ENCODE data around the gene FYCO1.

Gene FYCO1

GRCh38 chr3:46027021-46027705 lies 31.5 kb upstream of the FYCO1 start, which contains the start of gene XCR1:
TSS of gene XCR1 (minus strand) at chr3:46027483. CDS start at chr3:46021947, 5,536 bp downstream.
- no peaks in the 10 kb centered on the region for H3K4me1 ChIP-seq
- TF ChIP-seq, protein P1, sequence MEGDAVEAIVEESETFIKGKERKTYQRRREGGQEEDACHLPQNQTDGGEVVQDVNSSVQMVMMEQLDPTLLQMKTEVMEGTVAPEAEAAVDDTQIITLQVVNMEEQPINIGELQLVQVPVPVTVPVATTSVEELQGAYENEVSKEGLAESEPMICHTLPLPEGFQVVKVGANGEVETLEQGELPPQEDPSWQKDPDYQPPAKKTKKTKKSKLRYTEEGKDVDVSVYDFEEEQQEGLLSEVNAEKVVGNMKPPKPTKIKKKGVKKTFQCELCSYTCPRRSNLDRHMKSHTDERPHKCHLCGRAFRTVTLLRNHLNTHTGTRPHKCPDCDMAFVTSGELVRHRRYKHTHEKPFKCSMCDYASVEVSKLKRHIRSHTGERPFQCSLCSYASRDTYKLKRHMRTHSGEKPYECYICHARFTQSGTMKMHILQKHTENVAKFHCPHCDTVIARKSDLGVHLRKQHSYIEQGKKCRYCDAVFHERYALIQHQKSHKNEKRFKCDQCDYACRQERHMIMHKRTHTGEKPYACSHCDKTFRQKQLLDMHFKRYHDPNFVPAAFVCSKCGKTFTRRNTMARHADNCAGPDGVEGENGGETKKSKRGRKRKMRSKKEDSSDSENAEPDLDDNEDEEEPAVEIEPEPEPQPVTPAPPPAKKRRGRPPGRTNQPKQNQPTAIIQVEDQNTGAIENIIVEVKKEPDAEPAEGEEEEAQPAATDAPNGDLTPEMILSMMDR (IDR thresholded peaks at IDR 0.05) = no peak
- no peak within 1 kb of the TSS for H3K27ac ChIP-seq
- no peak within 1 kb of the TSS for H3K4me3 ChIP-seq (ENCODE audit: low read depth, low read length)
- H3K36me3 ChIP-seq (ENCODE audit: control insufficient read depth, insufficient read depth, low read length) = no peaks in the 10 kb centered on the region
- H2AFZ ChIP-seq = no peak within 1 kb of the TSS
- no peak within 1 kb of the TSS for H3K4me2 ChIP-seq (ENCODE audit: low read length)
- no peak within 1 kb of the TSS for H3K9ac ChIP-seq
- H3K79me2 ChIP-seq = no peaks in the 10 kb centered on the region
- no peaks in the 10 kb centered on the region for H3K27me3 ChIP-seq (ENCODE audit: control insufficient read depth, insufficient read depth, low read length)
- H3K9me3 ChIP-seq (ENCODE audit: control insufficient read depth, low read length) = no peaks in the 10 kb centered on the region

DNA sequence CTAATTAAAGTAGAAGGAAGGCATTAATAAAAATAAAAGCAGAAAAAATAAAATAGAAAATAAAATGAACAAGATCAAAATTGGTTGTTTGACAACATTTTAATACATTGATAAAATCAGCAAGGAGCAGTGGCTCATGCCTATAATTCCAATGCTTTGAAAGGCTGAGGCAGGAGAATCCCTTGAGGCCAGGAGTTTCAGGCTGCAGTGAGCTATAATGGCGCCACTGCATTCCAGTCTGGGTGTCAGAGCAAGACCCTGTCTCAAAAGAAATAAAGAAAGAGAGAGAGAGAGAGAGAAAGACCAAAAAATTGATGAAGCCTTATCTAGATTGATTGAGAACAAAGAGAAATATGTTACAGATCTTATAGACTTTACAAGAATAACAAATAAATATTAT lies 29.5 kb upstream of the FYCO1 start:
- Histone ChIP-seq H3K4me1 (no peaks in the 10 kb centered on the region), H3K9ac (no peak overlapping the region), H3K27ac (no peak overlapping the region), H3K36me3 (ENCODE audit: control insufficient read depth, insufficient read depth, low read length) (no peaks in the 10 kb centered on the region), H3K79me2 (no peaks in the 10 kb centered on the region), H2AFZ (no peak overlapping the region), H3K4me2 (ENCODE audit: low read length) (no peak overlapping the region), H3K4me3 (ENCODE audit: low read depth, low read length) (no peak overlapping the region), H3K9me3 (ENCODE audit: control insufficient read depth, low read length) (no peaks in the 10 kb centered on the region), H3K27me3 (ENCODE audit: control insufficient read depth, insufficient read depth, low read length) (no peaks in the 10 kb centered on the region)
- TF ChIP-seq, protein P1 (IDR thresholded peaks at IDR 0.05) = no peak

DNA sequence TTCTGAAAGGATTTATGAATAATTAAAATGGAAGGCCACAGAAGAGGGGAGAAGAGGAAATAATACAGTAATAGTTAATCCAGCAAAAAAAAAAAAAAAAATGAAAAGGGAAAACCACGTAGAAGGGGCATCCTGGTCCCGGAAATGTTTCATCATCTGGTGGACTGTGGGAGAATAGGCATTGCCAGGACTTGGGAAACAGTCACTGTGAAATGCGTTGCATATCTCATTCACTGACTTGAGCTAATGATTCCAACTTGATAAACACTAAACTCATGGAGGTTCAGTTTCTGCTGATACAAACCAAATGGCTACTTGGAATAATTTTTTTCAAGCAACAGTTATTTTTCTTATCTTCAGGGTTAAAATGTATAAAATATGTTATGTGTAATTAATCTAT lies 28.5 kb upstream of the FYCO1 start:
- TF ChIP-seq, protein P1 (IDR thresholded peaks at IDR 0.05) = no peak
- no peak overlapping the region for H2AFZ ChIP-seq
- no peaks in the 10 kb centered on the region for H3K4me1 ChIP-seq
- H3K9me3 ChIP-seq (ENCODE audit: control insufficient read depth, low read length) = no peaks in the 10 kb centered on the region
- H3K36me3 ChIP-seq (ENCODE audit: control insufficient read depth, insufficient read depth, low read length) = no peaks in the 10 kb centered on the region
- no peak overlapping the region for H3K4me2 ChIP-seq (ENCODE audit: low read length)
- H3K79me2 ChIP-seq = no peaks in the 10 kb centered on the region
- no peak overlapping the region for H3K27ac ChIP-seq
- no peak overlapping the region for H3K4me3 ChIP-seq (ENCODE audit: low read depth, low read length)
- H3K9ac ChIP-seq = no peak overlapping the region
- H3K27me3 ChIP-seq (ENCODE audit: control insufficient read depth, insufficient read depth, low read length) = no peaks in the 10 kb centered on the region

DNA sequence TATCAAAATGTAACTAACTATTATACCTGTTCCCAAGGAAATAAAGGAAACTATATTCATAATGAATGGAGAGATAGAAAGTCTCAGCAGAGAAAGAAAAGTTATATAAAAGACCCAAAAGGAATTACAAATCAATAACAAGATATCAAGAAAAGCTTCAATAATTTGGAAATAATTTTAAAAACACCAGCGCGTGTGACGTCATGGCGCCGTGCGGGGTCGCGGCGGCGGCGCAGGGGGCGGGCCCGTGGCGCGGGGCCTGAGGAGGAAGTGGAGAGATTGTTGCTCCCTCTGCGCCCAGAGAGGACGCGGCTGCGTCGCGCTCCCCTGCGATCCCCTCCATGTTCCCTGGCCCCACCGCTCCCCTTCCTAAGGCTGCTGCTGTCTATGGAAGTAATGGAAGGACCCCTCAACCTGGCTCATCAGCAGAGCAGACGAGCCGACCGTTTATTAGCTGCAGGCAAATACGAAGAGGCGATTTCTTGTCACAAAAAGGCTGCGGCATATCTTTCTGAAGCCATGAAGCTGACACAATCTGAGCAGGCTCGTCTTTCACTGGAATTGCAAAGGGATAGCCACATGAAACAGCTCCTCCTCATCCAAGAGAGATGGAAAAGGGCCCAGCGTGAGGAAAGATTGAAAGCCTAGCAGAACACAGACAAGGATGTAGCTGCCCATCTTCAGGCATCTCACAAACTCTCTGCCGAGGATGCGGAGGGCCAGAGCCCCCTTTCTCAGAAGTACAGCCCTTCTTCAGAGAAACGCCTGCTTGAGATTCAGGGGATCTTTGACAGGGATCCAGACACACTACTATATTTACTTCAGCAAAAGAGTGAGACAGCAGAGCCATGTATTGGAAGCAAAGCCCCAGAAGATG lies 27.5 kb upstream of the FYCO1 start:
- Histone ChIP-seq H3K27ac (no peak overlapping the region), H3K4me3 (ENCODE audit: low read depth, low read length) (no peak overlapping the region), H3K79me2 (no peaks in the 10 kb centered on the region), H3K9ac (no peak overlapping the region), H3K27me3 (ENCODE audit: control insufficient read depth, insufficient read depth, low read length) (no peaks in the 10 kb centered on the region), H2AFZ (no peak overlapping the region), H3K4me1 (no peaks in the 10 kb centered on the region), H3K4me2 (ENCODE audit: low read length) (no peak overlapping the region), H3K9me3 (ENCODE audit: control insufficient read depth, low read length) (no peaks in the 10 kb centered on the region), H3K36me3 (ENCODE audit: control insufficient read depth, insufficient read depth, low read length) (no peaks in the 10 kb centered on the region)
- TF ChIP-seq, protein P1 (IDR thresholded peaks at IDR 0.05) = no peak

All from parathyroid adenoma (tissue), 2 donors.